GM18867 (cell line): ENCODE results near the gene HNRNPD.
"Not testable (repeated sequence)": the region's sequence is repeated elsewhere in the genome, so short reads cannot be mapped to it uniquely, and the experiment has no call there.

Experiments used
- ATAC-seq: cut with Tn5 transposase; IDR thresholded peaks from one replicate; pipeline ENCODE4 v1.9.1; 2021; ENCODE audit warnings: mild to moderate bottlenecking, moderate library complexity; ENCODE audit not compliant: unreplicated experiment

The HNRNPD gene

GRCh38 chr4:82373816-82374625 lies at the start of gene HNRNPD:
HNRNPD (minus strand) TSS chr4:82373991; CDS start chr4:82373678, 313 bp downstream.
- ATAC-seq = peak; percentile 91

- no peak for ATAC-seq
These were observed 48.8 kb upstream of the HNRNPD start for GRCh38 chr4:82422616-82423015.

- no peak for ATAC-seq
These were observed 48.2 kb upstream of the HNRNPD start for GRCh38 chr4:82421796-82422560.

GRCh38 chr4:82419451-82419850 lies 45.7 kb upstream of the HNRNPD start:
- no peak for ATAC-seq

- no peak for ATAC-seq
These were observed 42.2 kb upstream of the HNRNPD start for GRCh38 chr4:82415922-82416365.

GRCh38 chr4:82415061-82415460 lies 41.3 kb upstream of the HNRNPD start:
- ATAC-seq = not testable (repeated sequence)

GRCh38 chr4:82403725-82404124 lies 29.9 kb upstream of the HNRNPD start:
- no peak for ATAC-seq

GRCh38 chr4:82402196-82402775 lies 28.5 kb upstream of the HNRNPD start:
- ATAC-seq = no peak

GRCh38 chr4:82401600-82401999 lies 27.8 kb upstream of the HNRNPD start:
- ATAC-seq = no peak

- ATAC-seq = peak; percentile 63
These were observed 24.5 kb upstream of the HNRNPD start for GRCh38 chr4:82398263-82398662.

GRCh38 chr4:82397527-82397926 lies 23.7 kb upstream of the HNRNPD start:
- ATAC-seq = no peak

- ATAC-seq = no peak
These were observed 21.1 kb upstream of the HNRNPD start for GRCh38 chr4:82394896-82395295.

GRCh38 chr4:82390061-82390460 lies 16.3 kb upstream of the HNRNPD start:
- not testable (repeated sequence) for ATAC-seq

GRCh38 chr4:82388405-82388804 lies 14.6 kb upstream of the HNRNPD start:
- no peak for ATAC-seq

GRCh38 chr4:82386312-82386711 lies 12.5 kb upstream of the HNRNPD start:
- ATAC-seq = not testable (repeated sequence)

- ATAC-seq = no peak
These were observed 9.0 kb upstream of the HNRNPD start for GRCh38 chr4:82382751-82383150.

GRCh38 chr4:82381661-82382296 lies 8.0 kb upstream of the HNRNPD start:
- no peak for ATAC-seq

- ATAC-seq = no peak
These were observed 7.4 kb upstream of the HNRNPD start for GRCh38 chr4:82381235-82381634.

GRCh38 chr4:82380831-82381230 lies 7.0 kb upstream of the HNRNPD start:
- ATAC-seq = no peak

- ATAC-seq = no peak
These were observed 6.6 kb upstream of the HNRNPD start for GRCh38 chr4:82380344-82380743.

GRCh38 chr4:82376109-82376508 lies 2.3 kb upstream of the HNRNPD start:
- no peak for ATAC-seq
